NCI-H2196 (cell line): ENCODE results near the gene KRTAP4-6.
"Not testable (repeated sequence)": the region's sequence is repeated elsewhere in the genome, so short reads cannot be mapped to it uniquely, and the experiment has no call there.

ENCODE experiments used
- DNase-seq: peaks from one replicate; lab custom pipeline; 2025; ENCODE audit not compliant: unreplicated experiment; lab: John Stamatoyannopoulos, UW

KRTAP4-6 gene

GRCh38 chr17:41140360-41141131 lies at the start of gene KRTAP4-6:
TSS of gene KRTAP4-6 (minus strand) at chr17:41140544. CDS start at chr17:41140487, 57 bp downstream.
- DNase-seq = no peak

GRCh38 chr17:41189837-41190318 lies 49.5 kb upstream of the KRTAP4-6 start, which contains the start of gene KRTAP9-1:
TSS of gene KRTAP9-1 (plus strand) at chr17:41189887. CDS start at chr17:41189887, 0 bp downstream.
- DNase-seq = not testable (repeated sequence)

- no peak for DNase-seq
These were observed 46.5 kb upstream of the KRTAP4-6 start for GRCh38 chr17:41186872-41187271.

- DNase-seq = no peak
These were observed 44.7 kb upstream of the KRTAP4-6 start for GRCh38 chr17:41185001-41185400.

GRCh38 chr17:41184480-41184961 lies 44.2 kb upstream of the KRTAP4-6 start, which contains the start of gene KRTAP4-1:
TSS of gene KRTAP4-1 (minus strand) at chr17:41184911. CDS start at chr17:41184854, 57 bp downstream.
- DNase-seq = no peak

- DNase-seq = no peak
These were observed 38.7 kb upstream of the KRTAP4-6 start for GRCh38 chr17:41178843-41179616.

GRCh38 chr17:41178341-41178740 lies 38.0 kb upstream of the KRTAP4-6 start:
- DNase-seq = no peak

- DNase-seq = no peak
These were observed 37.5 kb upstream of the KRTAP4-6 start, which contains the start of gene KRTAP4-2 for GRCh38 chr17:41177727-41178271. TSS of gene KRTAP4-2 (minus strand) at chr17:41178221. CDS start at chr17:41178164, 57 bp downstream.

GRCh38 chr17:41176744-41177387 lies 36.5 kb upstream of the KRTAP4-6 start:
- DNase-seq = no peak

GRCh38 chr17:41171886-41172285 lies 31.5 kb upstream of the KRTAP4-6 start:
- DNase-seq = no peak

- DNase-seq = no peak
These were observed 27.8 kb upstream of the KRTAP4-6 start, which contains the start of gene KRTAP4-3 for GRCh38 chr17:41168121-41168520. TSS of gene KRTAP4-3 (minus strand) at chr17:41168221. CDS start at chr17:41168172, 49 bp downstream.

- no peak for DNase-seq
These were observed 27.2 kb upstream of the KRTAP4-6 start for GRCh38 chr17:41167561-41167960.

- DNase-seq = no peak
These were observed 23.5 kb upstream of the KRTAP4-6 start for GRCh38 chr17:41163828-41164227.

- DNase-seq = no peak
These were observed 20.3 kb upstream of the KRTAP4-6 start, which contains the start of gene KRTAP4-4 for GRCh38 chr17:41160648-41161047. TSS of gene KRTAP4-4 (minus strand) at chr17:41160748. CDS start at chr17:41160691, 57 bp downstream.

GRCh38 chr17:41160190-41160589 lies 19.8 kb upstream of the KRTAP4-6 start:
- DNase-seq = not testable (repeated sequence)

GRCh38 chr17:41153856-41154255 lies 13.5 kb upstream of the KRTAP4-6 start:
- no peak for DNase-seq

- no peak for DNase-seq
These were observed 11.2 kb upstream of the KRTAP4-6 start for GRCh38 chr17:41151525-41151924.

GRCh38 chr17:41150026-41150425 lies 9.7 kb upstream of the KRTAP4-6 start:
- no peak for DNase-seq

GRCh38 chr17:41149652-41149985 lies 9.3 kb upstream of the KRTAP4-6 start, which contains the start of gene KRTAP4-5:
TSS of gene KRTAP4-5 (minus strand) at chr17:41149825. CDS start at chr17:41149767, 58 bp downstream.
- DNase-seq = no peak

- not testable (repeated sequence) for DNase-seq
These were observed 8.8 kb upstream of the KRTAP4-6 start for GRCh38 chr17:41148971-41149651.
